ENCODE results near the gene ANG. TPM values are rescaled to one million over a fixed set of nuclear protein-coding genes. Genes with fewer than 3 reads are reported as not detected.

Gene ANG
- total RNA-seq, 1 experiment from 2014 or later = 5.8 TPM

DNA sequence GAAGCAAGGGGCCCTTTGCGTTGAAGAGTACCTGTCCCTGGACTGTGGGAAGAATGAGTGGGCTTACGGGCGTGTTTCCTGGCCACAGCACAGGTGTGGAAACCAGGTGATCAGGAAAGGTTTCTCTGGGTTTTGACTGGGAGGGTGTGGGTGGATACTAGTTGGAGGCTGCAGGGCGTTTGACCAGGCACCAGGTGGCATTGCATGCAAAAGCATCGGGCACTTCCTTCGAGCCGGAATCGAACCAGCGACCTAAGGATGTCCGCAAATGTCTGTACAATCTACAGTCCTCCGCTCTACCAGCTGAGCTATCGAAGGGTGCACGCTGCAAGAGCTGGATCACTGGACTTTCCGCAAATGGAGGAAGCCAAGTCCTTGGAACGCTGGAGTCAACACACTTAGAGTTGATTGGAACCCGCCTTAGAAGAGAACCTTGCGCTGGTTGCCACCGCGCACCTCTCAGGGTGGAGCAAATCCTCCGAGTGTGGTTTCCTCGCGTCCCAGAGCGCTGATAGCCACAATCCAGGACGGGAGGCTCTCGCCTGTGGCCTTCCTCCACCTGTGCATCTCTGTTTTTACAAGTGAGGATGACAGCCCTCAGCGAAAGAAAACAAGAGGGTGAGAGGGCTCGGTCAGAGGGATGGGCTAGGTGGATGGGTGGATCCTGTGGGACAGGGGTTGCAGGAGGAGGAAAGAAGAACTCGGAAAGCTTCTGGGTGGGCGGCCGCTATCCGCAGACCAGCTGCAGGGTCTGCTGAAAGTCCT lies 25.4 kb upstream of the ANG start:
- H2AFZ ChIP-seq (ENCODE audit: low read depth, low read length, poor library complexity, severe bottlenecking) = peak overlapping the region; percentile 69
- no peaks in the 10 kb centered on the region for H3K79me2 ChIP-seq (ENCODE audit: insufficient read depth, low read length)
- peak overlapping the region; percentile 48 to 56 for H3K4me3 ChIP-seq (replicated peaks in 1 of 2; ENCODE audit: low read depth in 1 of 2, low read length in 2 of 2)
- no peaks in the 10 kb centered on the region for H4K20me1 ChIP-seq (ENCODE audit: insufficient read depth)
- DNase-seq (ENCODE audit: low read depth, low spot score) (peak; percentile 92), ATAC-seq (peak; percentile 92)
- CTCF ChIA-PET = interaction anchor here (0.9 to 1.4 kb wide), 6 partner anchors 10 to 211 kb away, joined by 3 to 17 read pairs (median 6); partner anchors contain the start of gene RNASE4
- H3K9ac ChIP-seq (ENCODE audit: low read length) = peak overlapping the region; percentile 48
- no peaks in the 10 kb centered on the region for H3K9me3 ChIP-seq (ENCODE audit: control insufficient read depth in 1 of 2, insufficient read depth in 1 of 2, low read depth in 1 of 2, low read length in 2 of 2)
- no peaks in the 10 kb centered on the region for H3K9me2 ChIP-seq (ENCODE audit: insufficient read depth)
- peaks cover 15 to 31% of the 10 kb centered on the region in 2 experiments for H3K4me1 ChIP-seq (ENCODE audit: control insufficient read depth in 1 of 2, insufficient read depth in 2 of 2, low read length in 2 of 2)
- H3K4me2 ChIP-seq (ENCODE audit: low read length) = peak overlapping the region; percentile 74
- no peaks in the 10 kb centered on the region for H3K36me3 ChIP-seq (ENCODE audit: control insufficient read depth in 1 of 2, insufficient read depth in 2 of 2, low read length in 2 of 2)
- intact Hi-C loops (cut with micrococcal nuclease) = loop anchor here (1.0 to 2.0 kb wide), 3 partner anchors 18 to 38 kb away; no protein-coding TSS in a partner anchor
- H3K27ac ChIP-seq (ENCODE audit: low read depth, low read length) = peak overlapping the region; percentile 31
- RAD21 ChIA-PET (ENCODE audit: low non-redundant PET in 1 of 2, low total read pairs in 2 of 2, uncharacterized antibody in 2 of 2, unreplicated experiment in 2 of 2) = interaction anchor here (0.6 to 1.0 kb wide), 4 partner anchors 18 to 50 kb away, joined by 4 to 7 read pairs (median 4); no protein-coding TSS in a partner anchor
- H3K27me3 ChIP-seq (ENCODE audit: insufficient read depth, low read length) = no peaks in the 10 kb centered on the region
- TSS peak; percentile 35 for BruUV-seq (replicated peaks)
- POLR2A ChIA-PET = interaction anchor here (1.3 to 3.6 kb wide), 3 partner anchors 10 to 20 kb away, joined by 3 to 23 read pairs (median 6); no protein-coding TSS in a partner anchor
- TF ChIP-seq ELF1 (IDR thresholded peaks at IDR 0.05; ENCODE audit: borderline replicate concordance, low read depth) (no peak), SRF (IDR thresholded peaks at IDR 0.05; ENCODE audit: low read depth) (no peak), SIN3A (IDR thresholded peaks at IDR 0.05; ENCODE audit: low read depth) (no peak), RAD21 (IDR thresholded peaks at IDR 0.05; ENCODE audit: low read depth) (peak; percentile 75), JUND (IDR thresholded peaks at IDR 0.05) (no peak), SP1 (IDR thresholded peaks at IDR 0.05; ENCODE audit: low read depth) (peak; percentile 46; the same call in 1 of the 2 replicates), CEBPB (IDR thresholded peaks at IDR 0.05; ENCODE audit: low read depth) (no peak), TCF7L2 (IDR thresholded peaks at IDR 0.05; ENCODE audit: borderline replicate concordance, extremely low read depth, insufficient read depth, insufficient read length) (no peak), ZNF274 (IDR thresholded peaks at IDR 0.05; ENCODE audit: low read depth, low read length) (no peak), CBX3 (IDR thresholded peaks at IDR 0.05; ENCODE audit: low read depth) (peak; percentile 92), ZFX (IDR thresholded peaks at IDR 0.05) (no peak), EZH2 (IDR thresholded peaks at IDR 0.05) (no peak), POLR2AphosphoS5 (IDR thresholded peaks at IDR 0.05; ENCODE audit: low read depth, low read length) (no peak), YY1 (IDR thresholded peaks at IDR 0.05; ENCODE audit: extremely low read depth, insufficient replicate concordance, low read depth, low read length) (peak; percentile 51), POLR2A (IDR thresholded peaks at IDR 0.05; ENCODE audit: borderline replicate concordance, extremely low read depth, insufficient read depth, insufficient read length) (no peak)
- TF ChIP-seq, protein P1, sequence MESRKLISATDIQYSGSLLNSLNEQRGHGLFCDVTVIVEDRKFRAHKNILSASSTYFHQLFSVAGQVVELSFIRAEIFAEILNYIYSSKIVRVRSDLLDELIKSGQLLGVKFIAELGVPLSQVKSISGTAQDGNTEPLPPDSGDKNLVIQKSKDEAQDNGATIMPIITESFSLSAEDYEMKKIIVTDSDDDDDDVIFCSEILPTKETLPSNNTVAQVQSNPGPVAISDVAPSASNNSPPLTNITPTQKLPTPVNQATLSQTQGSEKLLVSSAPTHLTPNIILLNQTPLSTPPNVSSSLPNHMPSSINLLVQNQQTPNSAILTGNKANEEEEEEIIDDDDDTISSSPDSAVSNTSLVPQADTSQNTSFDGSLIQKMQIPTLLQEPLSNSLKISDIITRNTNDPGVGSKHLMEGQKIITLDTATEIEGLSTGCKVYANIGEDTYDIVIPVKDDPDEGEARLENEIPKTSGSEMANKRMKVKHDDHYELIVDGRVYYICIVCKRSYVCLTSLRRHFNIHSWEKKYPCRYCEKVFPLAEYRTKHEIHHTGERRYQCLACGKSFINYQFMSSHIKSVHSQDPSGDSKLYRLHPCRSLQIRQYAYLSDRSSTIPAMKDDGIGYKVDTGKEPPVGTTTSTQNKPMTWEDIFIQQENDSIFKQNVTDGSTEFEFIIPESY (IDR thresholded peaks at IDR 0.05; ENCODE audit: extremely low read depth, insufficient replicate concordance, low read length) = no peak
- TF ChIP-seq, protein P2, sequence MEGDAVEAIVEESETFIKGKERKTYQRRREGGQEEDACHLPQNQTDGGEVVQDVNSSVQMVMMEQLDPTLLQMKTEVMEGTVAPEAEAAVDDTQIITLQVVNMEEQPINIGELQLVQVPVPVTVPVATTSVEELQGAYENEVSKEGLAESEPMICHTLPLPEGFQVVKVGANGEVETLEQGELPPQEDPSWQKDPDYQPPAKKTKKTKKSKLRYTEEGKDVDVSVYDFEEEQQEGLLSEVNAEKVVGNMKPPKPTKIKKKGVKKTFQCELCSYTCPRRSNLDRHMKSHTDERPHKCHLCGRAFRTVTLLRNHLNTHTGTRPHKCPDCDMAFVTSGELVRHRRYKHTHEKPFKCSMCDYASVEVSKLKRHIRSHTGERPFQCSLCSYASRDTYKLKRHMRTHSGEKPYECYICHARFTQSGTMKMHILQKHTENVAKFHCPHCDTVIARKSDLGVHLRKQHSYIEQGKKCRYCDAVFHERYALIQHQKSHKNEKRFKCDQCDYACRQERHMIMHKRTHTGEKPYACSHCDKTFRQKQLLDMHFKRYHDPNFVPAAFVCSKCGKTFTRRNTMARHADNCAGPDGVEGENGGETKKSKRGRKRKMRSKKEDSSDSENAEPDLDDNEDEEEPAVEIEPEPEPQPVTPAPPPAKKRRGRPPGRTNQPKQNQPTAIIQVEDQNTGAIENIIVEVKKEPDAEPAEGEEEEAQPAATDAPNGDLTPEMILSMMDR (IDR thresholded peaks at IDR 0.05 in 2 of 3, conservative IDR thresholded peaks at IDR 0.05 in 1 of 3; ENCODE audit: borderline replicate concordance in 1 of 3, insufficient read depth in 1 of 3, low read depth in 2 of 3, low read length in 2 of 3) = peak; percentile 50 to 79 (median 70); a peak in 5 of 6 replicates
- TF ChIP-seq, protein P3, sequence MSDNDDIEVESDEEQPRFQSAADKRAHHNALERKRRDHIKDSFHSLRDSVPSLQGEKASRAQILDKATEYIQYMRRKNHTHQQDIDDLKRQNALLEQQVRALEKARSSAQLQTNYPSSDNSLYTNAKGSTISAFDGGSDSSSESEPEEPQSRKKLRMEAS (IDR thresholded peaks at IDR 0.05) = peak; percentile 75
- TF ChIP-seq, protein P4, sequence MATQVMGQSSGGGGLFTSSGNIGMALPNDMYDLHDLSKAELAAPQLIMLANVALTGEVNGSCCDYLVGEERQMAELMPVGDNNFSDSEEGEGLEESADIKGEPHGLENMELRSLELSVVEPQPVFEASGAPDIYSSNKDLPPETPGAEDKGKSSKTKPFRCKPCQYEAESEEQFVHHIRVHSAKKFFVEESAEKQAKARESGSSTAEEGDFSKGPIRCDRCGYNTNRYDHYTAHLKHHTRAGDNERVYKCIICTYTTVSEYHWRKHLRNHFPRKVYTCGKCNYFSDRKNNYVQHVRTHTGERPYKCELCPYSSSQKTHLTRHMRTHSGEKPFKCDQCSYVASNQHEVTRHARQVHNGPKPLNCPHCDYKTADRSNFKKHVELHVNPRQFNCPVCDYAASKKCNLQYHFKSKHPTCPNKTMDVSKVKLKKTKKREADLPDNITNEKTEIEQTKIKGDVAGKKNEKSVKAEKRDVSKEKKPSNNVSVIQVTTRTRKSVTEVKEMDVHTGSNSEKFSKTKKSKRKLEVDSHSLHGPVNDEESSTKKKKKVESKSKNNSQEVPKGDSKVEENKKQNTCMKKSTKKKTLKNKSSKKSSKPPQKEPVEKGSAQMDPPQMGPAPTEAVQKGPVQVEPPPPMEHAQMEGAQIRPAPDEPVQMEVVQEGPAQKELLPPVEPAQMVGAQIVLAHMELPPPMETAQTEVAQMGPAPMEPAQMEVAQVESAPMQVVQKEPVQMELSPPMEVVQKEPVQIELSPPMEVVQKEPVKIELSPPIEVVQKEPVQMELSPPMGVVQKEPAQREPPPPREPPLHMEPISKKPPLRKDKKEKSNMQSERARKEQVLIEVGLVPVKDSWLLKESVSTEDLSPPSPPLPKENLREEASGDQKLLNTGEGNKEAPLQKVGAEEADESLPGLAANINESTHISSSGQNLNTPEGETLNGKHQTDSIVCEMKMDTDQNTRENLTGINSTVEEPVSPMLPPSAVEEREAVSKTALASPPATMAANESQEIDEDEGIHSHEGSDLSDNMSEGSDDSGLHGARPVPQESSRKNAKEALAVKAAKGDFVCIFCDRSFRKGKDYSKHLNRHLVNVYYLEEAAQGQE (IDR thresholded peaks at IDR 0.05; ENCODE audit: low read depth) = no peak
